ENCODE results near the gene NT5DC3. TPM values are rescaled to one million over a fixed set of nuclear protein-coding genes. Genes with fewer than 3 reads are reported as not detected.
A peak's percentile ranks its signal among the peaks of the same experiment; 100 is the strongest.

NT5DC3 gene
- total RNA-seq, 4 donors from 2014 or later: 4.1 to 10.2 (median 7.0) TPM

DNA sequence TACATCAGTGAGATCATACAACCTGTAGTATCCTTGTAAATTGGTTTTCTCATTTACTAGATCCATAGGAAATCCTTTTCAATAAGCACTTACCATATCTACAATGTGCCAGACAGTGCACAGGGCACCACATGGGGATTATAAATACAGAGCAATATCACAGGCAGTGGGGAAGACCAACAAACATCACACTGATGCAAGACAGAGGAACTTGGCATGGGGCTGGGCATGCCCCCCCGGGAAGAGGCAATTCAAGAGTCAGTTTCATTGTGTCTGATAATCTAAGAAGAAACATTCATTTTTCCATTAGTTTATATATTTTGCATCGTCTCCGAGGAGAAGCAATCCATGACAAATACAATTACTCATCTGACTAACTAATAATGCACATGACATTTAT is 16.2 kb downstream of the NT5DC3 start:
- ATAC-seq (ENCODE audit: low FRiP score): peak; percentile 53
- DNase-seq (ENCODE audit: low spot score): no peak
- TF ChIP-seq, protein P1, sequence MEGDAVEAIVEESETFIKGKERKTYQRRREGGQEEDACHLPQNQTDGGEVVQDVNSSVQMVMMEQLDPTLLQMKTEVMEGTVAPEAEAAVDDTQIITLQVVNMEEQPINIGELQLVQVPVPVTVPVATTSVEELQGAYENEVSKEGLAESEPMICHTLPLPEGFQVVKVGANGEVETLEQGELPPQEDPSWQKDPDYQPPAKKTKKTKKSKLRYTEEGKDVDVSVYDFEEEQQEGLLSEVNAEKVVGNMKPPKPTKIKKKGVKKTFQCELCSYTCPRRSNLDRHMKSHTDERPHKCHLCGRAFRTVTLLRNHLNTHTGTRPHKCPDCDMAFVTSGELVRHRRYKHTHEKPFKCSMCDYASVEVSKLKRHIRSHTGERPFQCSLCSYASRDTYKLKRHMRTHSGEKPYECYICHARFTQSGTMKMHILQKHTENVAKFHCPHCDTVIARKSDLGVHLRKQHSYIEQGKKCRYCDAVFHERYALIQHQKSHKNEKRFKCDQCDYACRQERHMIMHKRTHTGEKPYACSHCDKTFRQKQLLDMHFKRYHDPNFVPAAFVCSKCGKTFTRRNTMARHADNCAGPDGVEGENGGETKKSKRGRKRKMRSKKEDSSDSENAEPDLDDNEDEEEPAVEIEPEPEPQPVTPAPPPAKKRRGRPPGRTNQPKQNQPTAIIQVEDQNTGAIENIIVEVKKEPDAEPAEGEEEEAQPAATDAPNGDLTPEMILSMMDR (IDR thresholded peaks at IDR 0.05): no peak

DNA sequence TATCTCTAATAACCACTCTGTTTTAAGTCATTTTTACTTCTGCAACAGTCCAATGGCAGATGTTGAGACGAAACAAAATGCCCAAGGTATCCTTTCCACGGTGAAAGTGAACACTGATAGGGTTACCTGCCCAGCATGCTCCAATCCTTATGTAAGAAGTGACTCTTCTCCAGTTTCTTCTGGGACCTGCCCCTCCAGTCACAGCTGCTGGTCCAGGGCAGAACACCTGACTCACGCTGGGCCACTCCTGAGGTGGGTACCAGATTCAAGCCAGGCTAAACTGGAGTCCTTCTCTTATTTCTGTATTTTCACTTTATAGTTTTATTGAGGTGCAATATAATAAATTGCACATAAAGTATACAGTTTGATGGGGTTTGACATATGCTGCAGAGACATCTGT is 16.7 kb downstream of the NT5DC3 start:
- TF ChIP-seq, protein P1 (IDR thresholded peaks at IDR 0.05): no peak
- no peak for DNase-seq (ENCODE audit: low spot score)
- no peak for ATAC-seq (ENCODE audit: low FRiP score)

GRCh38 chr12:103823871-103824270 is 17.2 kb downstream of the NT5DC3 start:
- TF ChIP-seq, protein P1 (IDR thresholded peaks at IDR 0.05): no peak
- no peak for ATAC-seq (ENCODE audit: low FRiP score)
- no peak for DNase-seq (ENCODE audit: low spot score)

- ATAC-seq (ENCODE audit: low FRiP score): no peak
- DNase-seq (ENCODE audit: low spot score): no peak
- TF ChIP-seq, protein P1 (IDR thresholded peaks at IDR 0.05): no peak
Measured at GRCh38 chr12:103821773-103822172, 19.3 kb downstream of the NT5DC3 start.

GRCh38 chr12:103820881-103821489 is 20.0 kb downstream of the NT5DC3 start:
- ATAC-seq (ENCODE audit: low FRiP score): no peak
- DNase-seq (ENCODE audit: low spot score): no peak
- TF ChIP-seq, protein P1 (IDR thresholded peaks at IDR 0.05): no peak

GRCh38 chr12:103820361-103820760 is 20.7 kb downstream of the NT5DC3 start:
- TF ChIP-seq, protein P1 (IDR thresholded peaks at IDR 0.05): no peak
- DNase-seq (ENCODE audit: low spot score): no peak
- no peak for ATAC-seq (ENCODE audit: low FRiP score)

GRCh38 chr12:103819892-103820291 is 21.1 kb downstream of the NT5DC3 start:
- DNase-seq (ENCODE audit: low spot score) (no peak), ATAC-seq (ENCODE audit: low FRiP score) (no peak)
- TF ChIP-seq, protein P1 (IDR thresholded peaks at IDR 0.05): no peak

Data from omental fat pad (tissue), 4 donors.